Right atrium auricular region (tissue), 2 donors: Measurements from ENCODE around the gene UTS2R. TPM values are rescaled to one million over a fixed set of nuclear protein-coding genes. Genes with fewer than 3 reads are reported as not detected.

Source experiments
- DNase-seq: peaks from one replicate; pipeline ENCODE4 v3.0.0-alpha.2; 2019; ENCODE audit warnings: low spot score
- H3K27ac ChIP-seq, 2 donors: fragments of 200-600 bp; sonication (generic); 1 replicate in 1 of 2; 2 replicates in 1 of 2; pipeline ENCODE4 v1.5.1; 2016 to 2019
- H3K27me3 ChIP-seq, 2 donors: fragments of 200-600 bp; sonication (generic); one replicate each; pipeline versions ENCODE4 v1.5.1 to v1.6.0; 2017 to 2019
- H3K36me3 ChIP-seq: fragments of 200-600 bp; sonication (generic); one replicate; pipeline ENCODE4 v1.5.1; 2016
- H3K4me1 ChIP-seq, 2 donors: fragments of 200-600 bp; sonication (generic); one replicate each; pipeline versions ENCODE4 v1.5.1 to v1.6.0; 2017 to 2019
- H3K4me3 ChIP-seq, 2 donors: fragments of 200-600 bp; sonication (generic); 1 replicate in 1 of 2; 2 replicates in 1 of 2; pipeline ENCODE4 v1.5.1; 2017 to 2019; ENCODE audit warnings: mild to moderate bottlenecking in 1 of 2, moderate library complexity in 1 of 2
- H3K9me3 ChIP-seq, 2 donors: fragments of 200-600 bp; sonication (generic); one replicate each; pipeline ENCODE4 v1.5.1; 2019
- CTCF ChIP-seq, 2 donors: fragments of 200-600 bp; sonication (generic); IDR thresholded peaks; one replicate each; pipeline ENCODE4 v1.5.1; 2019; ENCODE audit warnings: antibody characterized with exemption in 2 of 2
- total RNA-seq, 2 donors: library from RNA; depleted of rRNA; stranded (reverse); fragments of >200 nt; gene quantifications; one replicate each; pipeline ENCODE4 v1.1.0, GENCODE V29; 2016

UTS2R gene
- total RNA-seq, 2 donors from 2014 or later, result 0.44 to 16.9 TPM

GRCh38 chr17:82386255-82386831 lies 14.8 kb downstream of the UTS2R start:
- no peaks in the 10 kb centered on the region for H3K36me3 ChIP-seq
- H3K9me3 ChIP-seq, result no peaks in the 10 kb centered on the region
- peaks cover 0 to 32% of the 10 kb centered on the region in 2 donors for H3K4me1 ChIP-seq
- DNase-seq, result no peak
- H3K27ac ChIP-seq, result no peak overlapping the region
- no peak overlapping the region for H3K4me3 ChIP-seq
- no peak for TF ChIP-seq CTCF (IDR thresholded peaks at IDR 0.05)
- H3K27me3 ChIP-seq, result no peaks in the 10 kb centered on the region

GRCh38 chr17:82386881-82387704 lies 15.5 kb downstream of the UTS2R start:
- Histone ChIP-seq H3K36me3 (no peaks in the 10 kb centered on the region), H3K27me3 (no peaks in the 10 kb centered on the region), H3K4me1 (peaks cover 0 to 32% of the 10 kb centered on the region in 2 donors), H3K9me3 (no peaks in the 10 kb centered on the region), H3K4me3 (no peak overlapping the region), H3K27ac (no peak overlapping the region)
- DNase-seq, result no peak
- no peak for TF ChIP-seq CTCF (IDR thresholded peaks at IDR 0.05)

- H3K27ac ChIP-seq, result no peak overlapping the region
- no peak for DNase-seq
- no peaks in the 10 kb centered on the region for H3K9me3 ChIP-seq
- no peaks in the 10 kb centered on the region for H3K36me3 ChIP-seq
- no peak for TF ChIP-seq CTCF (IDR thresholded peaks at IDR 0.05)
- H3K4me3 ChIP-seq, result no peak overlapping the region
- H3K4me1 ChIP-seq, result peaks cover 0 to 32% of the 10 kb centered on the region in 2 donors
- no peaks in the 10 kb centered on the region for H3K27me3 ChIP-seq
Observed at GRCh38 chr17:82387705-82388106, 16.1 kb downstream of the UTS2R start.

GRCh38 chr17:82388223-82388921 lies 16.8 kb downstream of the UTS2R start:
- H3K9me3 ChIP-seq, result no peaks in the 10 kb centered on the region
- no peaks in the 10 kb centered on the region for H3K36me3 ChIP-seq
- DNase-seq, result no peak
- no peaks in the 10 kb centered on the region for H3K27me3 ChIP-seq
- peaks cover 0 to 32% of the 10 kb centered on the region in 2 donors for H3K4me1 ChIP-seq
- no peak overlapping the region for H3K4me3 ChIP-seq
- TF ChIP-seq CTCF (IDR thresholded peaks at IDR 0.05), result no peak
- H3K27ac ChIP-seq, result no peak overlapping the region

GRCh38 chr17:82388922-82389283 lies 17.3 kb downstream of the UTS2R start:
- TF ChIP-seq CTCF (IDR thresholded peaks at IDR 0.05), result no peak
- Histone ChIP-seq H3K27ac (no peak overlapping the region), H3K4me1 (peaks cover 0 to 32% of the 10 kb centered on the region in 2 donors), H3K36me3 (no peaks in the 10 kb centered on the region), H3K9me3 (no peaks in the 10 kb centered on the region), H3K27me3 (no peaks in the 10 kb centered on the region), H3K4me3 (no peak overlapping the region)
- DNase-seq, result no peak
